Fibroblast of skin of right quadriceps (primary cell): ENCODE results near the gene LRP5.
"Not testable (repeated sequence)": the region's sequence is repeated elsewhere in the genome, so short reads cannot be mapped to it uniquely, and the experiment has no call there.

Source experiments
- DNase-seq: peaks from one replicate; pipeline ENCODE4 v3.0.0-alpha.2; 2013

Gene LRP5

GRCh38 chr11:68424981-68425865 lies 112.8 kb downstream of the LRP5 start:
- no peak for DNase-seq

GRCh38 chr11:68425866-68426380 lies 113.5 kb downstream of the LRP5 start:
- no peak for DNase-seq

- DNase-seq = no peak
These were observed 117.3 kb downstream of the LRP5 start for GRCh38 chr11:68429661-68430060.

GRCh38 chr11:68430384-68430783 lies 118.0 kb downstream of the LRP5 start:
- no peak for DNase-seq

- no peak for DNase-seq
These were observed 118.4 kb downstream of the LRP5 start for GRCh38 chr11:68430801-68431200.

GRCh38 chr11:68431984-68432645 lies 119.7 kb downstream of the LRP5 start:
- DNase-seq = no peak

- no peak for DNase-seq
These were observed 120.5 kb downstream of the LRP5 start for GRCh38 chr11:68432874-68433273.

GRCh38 chr11:68433541-68433940 lies 121.2 kb downstream of the LRP5 start:
- no peak for DNase-seq

GRCh38 chr11:68434159-68434558 lies 121.8 kb downstream of the LRP5 start:
- DNase-seq = not testable (repeated sequence)

- DNase-seq = no peak
These were observed 123.9 kb downstream of the LRP5 start for GRCh38 chr11:68436162-68436888.

GRCh38 chr11:68436985-68437926 lies 124.9 kb downstream of the LRP5 start:
- peak; percentile 68 for DNase-seq

GRCh38 chr11:68437927-68438657 lies 125.7 kb downstream of the LRP5 start:
- DNase-seq = no peak

- no peak for DNase-seq
These were observed 126.4 kb downstream of the LRP5 start for GRCh38 chr11:68438658-68439259.

GRCh38 chr11:68439355-68440065 lies 127.1 kb downstream of the LRP5 start:
- DNase-seq = no peak

- no peak for DNase-seq
These were observed 127.8 kb downstream of the LRP5 start for GRCh38 chr11:68440224-68440623.

GRCh38 chr11:68441466-68442230 lies 129.3 kb downstream of the LRP5 start:
- DNase-seq = peak; percentile 82

- no peak for DNase-seq
These were observed 130.0 kb downstream of the LRP5 start for GRCh38 chr11:68442433-68442832.

- no peak for DNase-seq
These were observed 132.2 kb downstream of the LRP5 start for GRCh38 chr11:68444566-68444965.

GRCh38 chr11:68445531-68446035 lies 133.2 kb downstream of the LRP5 start:
- no peak for DNase-seq
